SK-N-SH (cell line): ENCODE data around the gene PCLO. TPM values are rescaled to one million over a fixed set of nuclear protein-coding genes. Genes with fewer than 3 reads are reported as not detected.

Experiments used
- CTCF ChIA-PET: fragments of 300-600, 350-600 bp; formaldehyde crosslinking; extraction: SDS; loops from one replicate; lab custom pipeline; 2021; lab: Yijun Ruan, JAX
- POLR2A ChIA-PET: fragments of 350-600 bp; sonication (Branson Sonifier 250); formaldehyde crosslinking; extraction: SDS; loops from one replicate; lab custom pipeline; 2020; ENCODE audit warnings: antibody characterized with exemption, inconsistent platforms; lab: Yijun Ruan, JAX
- DNase-seq: peaks from one replicate; pipeline ENCODE4 v3.0.0; 2012
- H2AFZ ChIP-seq: fragments of 200-600 bp; sonication (generic); 2 replicates; pipeline ENCODE4 v1.8.1; 2016; ENCODE audit warnings: antibody characterized with exemption, mild to moderate bottlenecking, low read depth
- H3F3A ChIP-seq: fragments of 200-600 bp; sonication (generic); replicated peaks from 2 replicates; pipeline ENCODE3; 2016; ENCODE audit warnings: antibody characterized with exemption, mild to moderate bottlenecking; ENCODE audit not compliant: insufficient read depth
- H3K27ac ChIP-seq, 2 experiments: fragments of 200-500 bp in 1 of 2; fragments of 200-600 bp in 1 of 2; sonication (Bioruptor generic) in 1 of 2; sonication (generic), shearing (Covaris generic) in 1 of 2; 2 replicates each; pipeline versions ENCODE4 v1.5.1 to v1.6.1; 2014 to 2016; ENCODE audit warnings: low read depth in 2 of 2, inconsistent platforms in 1 of 2, low read length in 1 of 2, mild to moderate bottlenecking in 1 of 2, mixed read lengths in 1 of 2
- H3K27me3 ChIP-seq: fragments of 200-600 bp; sonication (generic), shearing (Covaris generic); 2 replicates; pipeline ENCODE4 v1.6.1; 2016; ENCODE audit warnings: mixed run types; ENCODE audit not compliant: insufficient read depth
- H3K36me3 ChIP-seq, 2 experiments: fragments of 200-500 bp in 1 of 2; fragments of 200-600 bp in 1 of 2; sonication (Bioruptor generic) in 1 of 2; sonication (generic) in 1 of 2; replicated peaks in 1 of 2; 2 replicates each; pipeline versions ENCODE3 to v1.5.1; 2014 to 2016; ENCODE audit warnings: low read length in 1 of 2, mild to moderate bottlenecking in 1 of 2; ENCODE audit not compliant: insufficient read depth in 2 of 2, control insufficient read depth in 1 of 2
- H3K4me1 ChIP-seq, 2 experiments: fragments of 200-500 bp in 1 of 2; fragments of 200-600 bp in 1 of 2; sonication (Bioruptor generic) in 1 of 2; sonication (generic), shearing (Covaris generic) in 1 of 2; 2 replicates each; pipeline versions ENCODE4 v1.5.1 to v1.6.1; 2014 to 2016; ENCODE audit warnings: low read depth in 1 of 2, low read length in 1 of 2, mixed run types in 1 of 2; ENCODE audit not compliant: insufficient read depth in 2 of 2, control insufficient read depth in 1 of 2
- H3K4me2 ChIP-seq: fragments of 200-600 bp; sonication (generic), shearing (Covaris generic); 2 replicates; pipeline ENCODE4 v1.6.1; 2017; ENCODE audit warnings: mixed run types
- H3K4me3 ChIP-seq, 2 experiments: fragments of 200-500 bp in 1 of 2; fragments of 200-600 bp in 1 of 2; sonication (Bioruptor generic) in 1 of 2; sonication (generic), shearing (Covaris generic) in 1 of 2; 2 replicates each; pipeline versions ENCODE4 v1.5.1 to v1.8.1; 2014 to 2016; ENCODE audit warnings: low read depth in 2 of 2, inconsistent platforms in 1 of 2, low read length in 1 of 2, mild to moderate bottlenecking in 1 of 2, mixed read lengths in 1 of 2, moderate library complexity in 1 of 2
- H3K79me2 ChIP-seq: fragments of 200-600 bp; sonication (generic); 2 replicates; pipeline ENCODE4 v1.8.1; 2017; ENCODE audit warnings: mild to moderate bottlenecking; ENCODE audit not compliant: insufficient read depth
- H3K9ac ChIP-seq: fragments of 200-600 bp; sonication (generic); 2 replicates; pipeline ENCODE4 v1.6.1; 2017; ENCODE audit warnings: mixed run types
- H3K9me2 ChIP-seq: fragments of 200-600 bp; sonication (generic); 2 replicates; pipeline ENCODE4 v1.6.1; 2017; ENCODE audit warnings: mixed run types
- H3K9me3 ChIP-seq: fragments of 200-600 bp; sonication (generic); 2 replicates; pipeline ENCODE4 v1.6.1; 2017; ENCODE audit warnings: mixed run types, mild to moderate bottlenecking, moderate library complexity
- H4K20me1 ChIP-seq: fragments of 200-600 bp; sonication (generic); 2 replicates; pipeline ENCODE4 v1.6.1; 2017; ENCODE audit warnings: mild to moderate bottlenecking, mixed run types; ENCODE audit not compliant: insufficient read depth
- CHD2 ChIP-seq: fragments of 150-350 bp; IDR thresholded peaks from 2 replicates; pipeline ENCODE4 v1.6.1; 2018; ENCODE audit warnings: low read length; ENCODE audit not compliant: partially characterized antibody
- FOXM1 ChIP-seq: IDR thresholded peaks from 2 replicates; pipeline ENCODE4 v1.4.0; 2012; ENCODE audit warnings: low read depth, mild to moderate bottlenecking
- JUND ChIP-seq: IDR thresholded peaks from 2 replicates; pipeline ENCODE4 v1.4.0; 2012
- MEF2A ChIP-seq: IDR thresholded peaks from 2 replicates; pipeline ENCODE4 v1.4.0; 2012; ENCODE audit warnings: low read depth, borderline replicate concordance
- MXI1 ChIP-seq: IDR thresholded peaks from 2 replicates; pipeline ENCODE4 v1.6.1; 2012; ENCODE audit warnings: mild to moderate bottlenecking, low read depth, low read length, improper control_type of control experiment
- NFIC ChIP-seq: IDR thresholded peaks from 2 replicates; pipeline ENCODE4 v1.4.0; 2012; ENCODE audit warnings: borderline replicate concordance
- RXRA ChIP-seq: IDR thresholded peaks from 2 replicates; pipeline ENCODE4 v1.4.0; 2012; ENCODE audit warnings: low read depth, mild to moderate bottlenecking, borderline replicate concordance
- SMC3 ChIP-seq: IDR thresholded peaks from 2 replicates; pipeline ENCODE4 v1.6.1; 2012; ENCODE audit warnings: low read depth, low read length, improper control_type of control experiment
- TEAD4 ChIP-seq: IDR thresholded peaks from 2 replicates; pipeline ENCODE4 v1.4.0; 2012; ENCODE audit warnings: mild to moderate bottlenecking, borderline replicate concordance; ENCODE audit not compliant: insufficient read depth
- YY1 ChIP-seq: IDR thresholded peaks from 2 replicates; pipeline ENCODE4 v1.4.0; 2012; ENCODE audit warnings: low read depth, mild to moderate bottlenecking
- WGBS: methylation state at CpG from one replicate; pipeline ENCODE4 v1.1.6; 2017; ENCODE audit warnings: low lambda C conversion rate; 5-methylcytosine and 5-hydroxymethylcytosine counted together
- polyA plus RNA-seq, 3 experiments: library from polyadenylated mRNA; depleted of rRNA; stranded (reverse); fragments of >200 nt; gene quantifications; 2 replicates each; pipeline ENCODE4 v1.2.3, GENCODE V29; 2012
- TF ChIP-seq, protein P1 (sequence below): IDR thresholded peaks from 2 replicates; pipeline ENCODE4 v1.4.0; 2012; ENCODE audit warnings: low read depth, borderline replicate concordance
- TF ChIP-seq, protein P2 (sequence below): fragments of 200-600 bp; sonication (generic); IDR thresholded peaks from 2 replicates; pipeline ENCODE4 v1.6.1; 2017; ENCODE audit warnings: antibody characterized with exemption, mild to moderate bottlenecking, moderate library complexity
- TF ChIP-seq, protein P3 (sequence below): fragments of 150-350 bp; IDR thresholded peaks from 2 replicates; pipeline ENCODE4 v1.6.1; 2016; ENCODE audit warnings: mild to moderate bottlenecking, low read depth, low read length
- TF ChIP-seq, protein P4 (sequence below): IDR thresholded peaks from 2 replicates; pipeline ENCODE4 v1.4.0; 2012; ENCODE audit warnings: low read depth, borderline replicate concordance
- TF ChIP-seq, protein P5 (sequence below): IDR thresholded peaks from 2 replicates; pipeline ENCODE4 v1.4.0; 2012; ENCODE audit warnings: low read depth
- TF ChIP-seq, protein P6 (sequence below): fragments of 150-350 bp; IDR thresholded peaks from 2 replicates; pipeline ENCODE4 v1.6.1; 2017; ENCODE audit warnings: antibody characterized with exemption, low read length, low read depth, borderline replicate concordance

The PCLO gene
- polyA plus RNA-seq, 1 of the 3 experiments (the other 2 are of a cell fraction) = 0.51 TPM

DNA sequence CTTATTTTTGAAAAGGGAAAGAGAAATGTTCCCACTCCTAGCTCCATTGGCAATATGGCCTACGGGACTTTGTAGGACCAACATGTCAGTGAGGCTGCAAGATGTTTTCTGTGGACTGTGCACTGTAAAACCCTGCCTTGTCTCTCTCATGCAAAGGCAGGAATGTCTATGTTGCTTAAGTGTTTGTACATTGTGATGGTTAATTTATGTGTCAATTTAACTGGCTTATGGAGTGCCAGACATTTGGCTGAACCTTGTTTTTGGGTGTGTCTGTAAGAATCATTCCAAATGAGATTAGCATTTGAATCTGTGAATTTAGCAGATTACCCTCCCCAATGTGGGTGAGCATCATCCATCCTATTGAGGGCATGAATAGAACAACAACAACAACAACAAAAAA, 4.1 kb upstream of the PCLO start:
- Histone ChIP-seq H3K9ac (no peak overlapping the region), H3K9me2 (no peaks in the 10 kb centered on the region)
- no peak for DNase-seq

More for the DNA sequence above, 4.1 kb upstream of the PCLO start:
- no peak overlapping the region for H3K27ac ChIP-seq
- no peak overlapping the region for H2AFZ ChIP-seq
- CTCF ChIA-PET = interaction anchor here (0.9 kb wide), 1 partner anchor 666 kb away, joined by 3 read pairs; no protein-coding TSS in a partner anchor
- no peaks in the 10 kb centered on the region for H3K9me3 ChIP-seq
- H3K79me2 ChIP-seq = no peaks in the 10 kb centered on the region
- H3K36me3 ChIP-seq = no peaks in the 10 kb centered on the region
- no peaks in the 10 kb centered on the region for H4K20me1 ChIP-seq
- TF ChIP-seq FOXM1 (no peak), JUND (no peak), RXRA (no peak), SMC3 (no peak), MXI1 (no peak), TEAD4 (no peak), YY1 (no peak), NFIC (no peak), MEF2A (no peak), CHD2 (no peak)
- TF ChIP-seq, protein P1, sequence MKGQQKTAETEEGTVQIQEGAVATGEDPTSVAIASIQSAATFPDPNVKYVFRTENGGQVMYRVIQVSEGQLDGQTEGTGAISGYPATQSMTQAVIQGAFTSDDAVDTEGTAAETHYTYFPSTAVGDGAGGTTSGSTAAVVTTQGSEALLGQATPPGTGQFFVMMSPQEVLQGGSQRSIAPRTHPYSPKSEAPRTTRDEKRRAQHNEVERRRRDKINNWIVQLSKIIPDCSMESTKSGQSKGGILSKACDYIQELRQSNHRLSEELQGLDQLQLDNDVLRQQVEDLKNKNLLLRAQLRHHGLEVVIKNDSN = no peak
- TF ChIP-seq, protein P2, sequence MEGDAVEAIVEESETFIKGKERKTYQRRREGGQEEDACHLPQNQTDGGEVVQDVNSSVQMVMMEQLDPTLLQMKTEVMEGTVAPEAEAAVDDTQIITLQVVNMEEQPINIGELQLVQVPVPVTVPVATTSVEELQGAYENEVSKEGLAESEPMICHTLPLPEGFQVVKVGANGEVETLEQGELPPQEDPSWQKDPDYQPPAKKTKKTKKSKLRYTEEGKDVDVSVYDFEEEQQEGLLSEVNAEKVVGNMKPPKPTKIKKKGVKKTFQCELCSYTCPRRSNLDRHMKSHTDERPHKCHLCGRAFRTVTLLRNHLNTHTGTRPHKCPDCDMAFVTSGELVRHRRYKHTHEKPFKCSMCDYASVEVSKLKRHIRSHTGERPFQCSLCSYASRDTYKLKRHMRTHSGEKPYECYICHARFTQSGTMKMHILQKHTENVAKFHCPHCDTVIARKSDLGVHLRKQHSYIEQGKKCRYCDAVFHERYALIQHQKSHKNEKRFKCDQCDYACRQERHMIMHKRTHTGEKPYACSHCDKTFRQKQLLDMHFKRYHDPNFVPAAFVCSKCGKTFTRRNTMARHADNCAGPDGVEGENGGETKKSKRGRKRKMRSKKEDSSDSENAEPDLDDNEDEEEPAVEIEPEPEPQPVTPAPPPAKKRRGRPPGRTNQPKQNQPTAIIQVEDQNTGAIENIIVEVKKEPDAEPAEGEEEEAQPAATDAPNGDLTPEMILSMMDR = no peak
- TF ChIP-seq, protein P3, sequence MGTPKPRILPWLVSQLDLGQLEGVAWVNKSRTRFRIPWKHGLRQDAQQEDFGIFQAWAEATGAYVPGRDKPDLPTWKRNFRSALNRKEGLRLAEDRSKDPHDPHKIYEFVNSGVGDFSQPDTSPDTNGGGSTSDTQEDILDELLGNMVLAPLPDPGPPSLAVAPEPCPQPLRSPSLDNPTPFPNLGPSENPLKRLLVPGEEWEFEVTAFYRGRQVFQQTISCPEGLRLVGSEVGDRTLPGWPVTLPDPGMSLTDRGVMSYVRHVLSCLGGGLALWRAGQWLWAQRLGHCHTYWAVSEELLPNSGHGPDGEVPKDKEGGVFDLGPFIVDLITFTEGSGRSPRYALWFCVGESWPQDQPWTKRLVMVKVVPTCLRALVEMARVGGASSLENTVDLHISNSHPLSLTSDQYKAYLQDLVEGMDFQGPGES = no peak
- TF ChIP-seq, protein P4, sequence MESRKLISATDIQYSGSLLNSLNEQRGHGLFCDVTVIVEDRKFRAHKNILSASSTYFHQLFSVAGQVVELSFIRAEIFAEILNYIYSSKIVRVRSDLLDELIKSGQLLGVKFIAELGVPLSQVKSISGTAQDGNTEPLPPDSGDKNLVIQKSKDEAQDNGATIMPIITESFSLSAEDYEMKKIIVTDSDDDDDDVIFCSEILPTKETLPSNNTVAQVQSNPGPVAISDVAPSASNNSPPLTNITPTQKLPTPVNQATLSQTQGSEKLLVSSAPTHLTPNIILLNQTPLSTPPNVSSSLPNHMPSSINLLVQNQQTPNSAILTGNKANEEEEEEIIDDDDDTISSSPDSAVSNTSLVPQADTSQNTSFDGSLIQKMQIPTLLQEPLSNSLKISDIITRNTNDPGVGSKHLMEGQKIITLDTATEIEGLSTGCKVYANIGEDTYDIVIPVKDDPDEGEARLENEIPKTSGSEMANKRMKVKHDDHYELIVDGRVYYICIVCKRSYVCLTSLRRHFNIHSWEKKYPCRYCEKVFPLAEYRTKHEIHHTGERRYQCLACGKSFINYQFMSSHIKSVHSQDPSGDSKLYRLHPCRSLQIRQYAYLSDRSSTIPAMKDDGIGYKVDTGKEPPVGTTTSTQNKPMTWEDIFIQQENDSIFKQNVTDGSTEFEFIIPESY = no peak
- TF ChIP-seq, protein P5, sequence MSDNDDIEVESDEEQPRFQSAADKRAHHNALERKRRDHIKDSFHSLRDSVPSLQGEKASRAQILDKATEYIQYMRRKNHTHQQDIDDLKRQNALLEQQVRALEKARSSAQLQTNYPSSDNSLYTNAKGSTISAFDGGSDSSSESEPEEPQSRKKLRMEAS = no peak
- TF ChIP-seq, protein P6, sequence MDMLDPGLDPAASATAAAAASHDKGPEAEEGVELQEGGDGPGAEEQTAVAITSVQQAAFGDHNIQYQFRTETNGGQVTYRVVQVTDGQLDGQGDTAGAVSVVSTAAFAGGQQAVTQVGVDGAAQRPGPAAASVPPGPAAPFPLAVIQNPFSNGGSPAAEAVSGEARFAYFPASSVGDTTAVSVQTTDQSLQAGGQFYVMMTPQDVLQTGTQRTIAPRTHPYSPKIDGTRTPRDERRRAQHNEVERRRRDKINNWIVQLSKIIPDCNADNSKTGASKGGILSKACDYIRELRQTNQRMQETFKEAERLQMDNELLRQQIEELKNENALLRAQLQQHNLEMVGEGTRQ = no peak
- POLR2A ChIA-PET = no interaction called here
- WGBS = 14% methylated on average over 1 of the region's 1 CpG
- H3K4me2 ChIP-seq = no peak overlapping the region
- peaks cover 4% of the 10 kb centered on the region for H3F3A ChIP-seq
- H3K4me3 ChIP-seq = no peak overlapping the region
- no peaks in the 10 kb centered on the region; a peak in 2 of 4 replicates for H3K4me1 ChIP-seq
- no peaks in the 10 kb centered on the region for H3K27me3 ChIP-seq
